GM10248 (cell line): ENCODE measurements around the gene LTBP1.
"Not testable (repeated sequence)": the region's sequence is repeated elsewhere in the genome, so short reads cannot be mapped to it uniquely, and the experiment has no call there.

Experiments used
- CTCF ChIA-PET: fragments of 300-600 bp; sonication (Branson Sonifier 250); formaldehyde crosslinking; extraction: SDS; loops from one replicate; lab custom pipeline; 2021; ENCODE audit warnings: antibody characterized with exemption; lab: Yijun Ruan, JAX
- POLR2A ChIA-PET: fragments of 350-650 bp; sonication (Branson Sonifier 250); formaldehyde crosslinking; extraction: SDS; loops from one replicate; lab custom pipeline; 2020; ENCODE audit warnings: antibody characterized with exemption; lab: Yijun Ruan, JAX
- DNase-seq: peaks from one replicate; pipeline ENCODE4 v3.0.0; 2012; ENCODE audit errors: extremely low spot score
- CTCF ChIP-seq: IDR thresholded peaks from 2 replicates; pipeline ENCODE4 v1.5.1; 2012; ENCODE audit warnings: mild to moderate bottlenecking, low read depth; ENCODE audit errors: extremely low read depth, missing control alignments, control extremely low read depth

The LTBP1 gene

GRCh38 chr2:32904074-32904473 lies 42.7 kb upstream of the LTBP1 start:
- CTCF ChIA-PET = interaction anchor here (1.1 kb wide), 1 partner anchor 17 kb away, joined by 3 read pairs; no protein-coding TSS in a partner anchor
- POLR2A ChIA-PET = no interaction called here
- no peak for DNase-seq
- TF ChIP-seq CTCF = no peak

GRCh38 chr2:32904751-32905150 lies 42.0 kb upstream of the LTBP1 start:
- ChIA-PET CTCF (interaction anchor here (1.1 kb wide), 1 partner anchor 18 kb away, joined by 3 read pairs; no protein-coding TSS in a partner anchor), POLR2A (no interaction called here)
- DNase-seq = no peak
- no peak for TF ChIP-seq CTCF

- POLR2A ChIA-PET = no interaction called here
- no peak for DNase-seq
- TF ChIP-seq CTCF = no peak
Observed at GRCh38 chr2:32905270-32905669, 41.5 kb upstream of the LTBP1 start.

GRCh38 chr2:32910883-32911598 lies 35.7 kb upstream of the LTBP1 start:
- no peak for DNase-seq
- CTCF ChIA-PET = no interaction called here
- POLR2A ChIA-PET = no interaction called here
- TF ChIP-seq CTCF = no peak

More at GRCh38 chr2:32905270-32905669, 41.5 kb upstream of the LTBP1 start:
- CTCF ChIA-PET = no interaction called here

GRCh38 chr2:32915694-32916093 lies 31.1 kb upstream of the LTBP1 start:
- no peak for TF ChIP-seq CTCF
- ChIA-PET CTCF (no interaction called here), POLR2A (no interaction called here)
- no peak for DNase-seq

- POLR2A ChIA-PET = no interaction called here
- no peak for TF ChIP-seq CTCF
- DNase-seq = no peak
- CTCF ChIA-PET = no interaction called here
Observed at GRCh38 chr2:32918774-32919173, 28.0 kb upstream of the LTBP1 start.

- CTCF ChIA-PET, POLR2A ChIA-PET, DNase-seq: not testable (repeated sequence)
Observed at GRCh38 chr2:32919901-32920300, 26.9 kb upstream of the LTBP1 start.

GRCh38 chr2:32921486-32921885 lies 25.3 kb upstream of the LTBP1 start:
- POLR2A ChIA-PET, CTCF ChIA-PET, DNase-seq: not testable (repeated sequence)
